NCI-H345 treated with DMSO at 0.1 percent for 48 hours (cell line): Measurements from ENCODE around the gene KMT5C.

Source experiments
- DNase-seq: peaks from one replicate; lab custom pipeline; 2025; ENCODE audit not compliant: unreplicated experiment; lab: John Stamatoyannopoulos, UW

Gene KMT5C

GRCh38 chr19:55365245-55365644 is 25.6 kb downstream of the KMT5C start:
- no peak for DNase-seq

DNA sequence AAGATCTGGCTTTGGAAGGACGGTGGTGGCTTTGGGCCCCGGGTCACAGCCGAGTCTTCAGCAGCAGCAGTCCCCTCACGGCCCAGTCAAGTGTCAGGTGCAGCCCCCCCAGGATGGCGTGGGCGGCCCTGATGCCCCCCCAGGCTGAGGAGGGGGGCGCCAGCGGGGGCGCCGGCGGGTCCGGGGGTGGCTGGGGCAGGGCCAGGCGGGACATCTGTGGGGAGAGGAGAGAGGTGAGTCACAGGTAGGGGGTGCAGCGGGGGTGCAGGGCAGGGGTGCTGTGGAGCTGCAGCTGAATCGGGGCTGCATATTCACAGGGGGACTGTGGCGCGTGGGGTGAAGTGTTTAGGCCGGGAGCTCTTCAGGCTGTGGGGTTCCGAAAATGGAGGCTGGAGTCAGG is 26.3 kb downstream of the KMT5C start:
- no peak for DNase-seq

DNA sequence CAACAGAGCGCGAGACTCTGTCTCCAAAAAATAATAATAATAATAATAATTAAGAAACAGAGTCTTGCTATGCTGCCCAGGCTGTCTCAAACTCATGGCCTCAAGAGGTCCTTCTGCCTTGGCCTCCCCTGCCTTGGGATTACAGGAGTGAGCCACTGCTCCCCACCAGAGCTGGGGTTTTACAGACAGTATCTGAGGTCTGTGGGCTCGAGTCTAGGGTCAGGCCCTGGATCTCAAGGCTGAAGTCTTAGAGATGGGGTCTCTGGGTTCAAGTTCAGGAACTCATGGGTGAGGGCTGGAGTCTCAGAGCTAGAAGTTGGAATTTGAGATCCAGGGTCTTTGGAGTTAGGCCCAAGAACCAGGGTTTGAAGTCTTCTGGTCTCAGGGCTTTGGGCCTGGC is 27.1 kb downstream of the KMT5C start:
- no peak for DNase-seq

DNA sequence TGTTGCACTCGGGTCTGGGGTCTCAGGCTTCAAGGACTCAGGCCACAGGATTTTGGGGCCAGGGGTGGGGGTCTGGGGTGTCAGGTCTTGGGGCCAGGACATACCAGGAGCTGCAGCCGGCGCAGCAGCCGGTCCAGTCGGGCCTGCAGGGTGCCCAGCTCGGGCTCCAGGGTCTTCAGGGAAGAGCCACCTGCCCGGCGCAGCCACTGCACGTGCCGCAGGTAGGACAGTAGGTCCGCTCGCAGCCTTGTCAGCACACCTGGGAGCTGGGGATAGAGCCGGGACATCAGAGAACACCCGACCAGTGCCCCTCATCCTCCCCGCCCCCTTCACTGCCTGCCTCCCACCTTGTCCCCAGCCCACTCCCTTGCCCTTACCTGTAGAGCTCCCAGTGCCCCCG is 28.4 kb downstream of the KMT5C start:
- no peak for DNase-seq

DNA sequence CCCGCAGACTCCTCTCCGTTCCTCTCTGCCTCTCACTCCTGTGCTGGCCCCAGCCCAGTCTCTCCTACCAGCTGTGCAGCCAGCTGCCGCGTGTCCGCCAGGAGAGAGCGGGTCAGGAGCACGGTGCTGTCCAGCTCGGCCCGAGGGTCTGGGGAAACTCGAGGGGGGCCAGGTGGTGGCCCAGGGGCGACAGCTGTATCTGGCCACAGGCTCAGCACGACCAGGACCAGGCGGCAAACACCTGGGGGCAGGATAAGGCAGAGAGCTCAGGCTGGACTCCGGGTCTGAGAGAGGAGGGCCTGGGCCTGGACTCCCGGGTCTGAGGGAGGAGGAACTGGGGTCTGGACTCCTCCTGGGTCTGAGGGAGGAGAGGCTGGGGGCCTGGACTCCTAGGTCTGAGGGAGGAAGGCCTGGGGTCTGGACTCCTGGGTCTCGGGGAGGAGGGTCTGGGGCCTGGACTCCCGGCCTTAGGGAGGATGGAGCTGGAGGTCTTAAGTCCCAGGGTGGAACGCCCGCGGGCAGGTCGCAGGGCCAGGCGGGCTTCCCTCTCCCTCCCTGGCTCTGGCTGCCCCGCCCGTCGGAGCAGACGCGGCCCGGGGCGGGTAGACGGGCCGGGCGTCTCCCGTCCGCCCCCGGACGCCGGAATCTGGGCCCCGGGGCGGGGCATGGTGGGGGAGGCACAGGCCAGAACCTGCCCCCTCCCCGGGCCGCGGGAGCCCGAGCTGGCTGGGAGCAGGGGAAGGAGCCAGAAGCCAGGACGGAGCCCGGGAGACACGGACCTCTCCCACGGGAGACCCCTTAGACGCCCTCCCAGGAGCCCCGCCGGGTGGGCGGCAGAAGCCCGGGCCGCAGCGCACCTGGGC is 29.3 kb downstream of the KMT5C start:
- no peak for DNase-seq

DNA sequence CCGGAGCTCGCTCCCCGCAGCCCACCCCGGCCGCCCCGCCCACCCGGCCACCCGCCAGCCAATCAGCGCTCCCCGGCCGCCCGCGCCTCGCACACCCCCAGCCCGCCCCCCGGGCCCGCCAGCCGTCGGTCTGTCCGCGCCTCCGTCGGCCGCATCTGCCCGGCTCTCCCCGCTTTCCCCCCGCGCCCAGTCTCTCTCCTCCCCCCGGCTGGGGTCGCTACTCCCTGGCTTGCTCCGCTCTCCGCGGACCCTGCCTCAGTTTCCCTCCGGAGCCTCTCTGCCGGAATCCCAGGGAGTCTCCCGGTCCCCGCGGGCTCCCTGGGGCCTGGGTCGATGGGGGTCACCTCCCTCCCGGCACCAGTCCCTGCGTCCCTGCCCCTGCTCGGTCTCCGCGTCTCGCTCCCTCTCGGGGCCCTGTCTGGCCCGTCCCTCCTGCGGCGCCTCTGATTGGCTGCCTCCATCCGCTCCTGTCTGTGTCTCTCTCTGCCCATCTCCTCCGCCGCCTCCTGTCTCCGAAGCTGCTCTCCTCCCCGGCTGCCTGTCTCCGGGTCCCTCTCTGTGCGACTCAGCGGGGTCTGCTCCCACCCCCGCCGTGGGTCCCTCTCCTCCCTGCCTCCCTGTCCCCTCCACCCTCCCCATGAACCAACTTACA is 30.1 kb downstream of the KMT5C start:
- no peak for DNase-seq

DNA sequence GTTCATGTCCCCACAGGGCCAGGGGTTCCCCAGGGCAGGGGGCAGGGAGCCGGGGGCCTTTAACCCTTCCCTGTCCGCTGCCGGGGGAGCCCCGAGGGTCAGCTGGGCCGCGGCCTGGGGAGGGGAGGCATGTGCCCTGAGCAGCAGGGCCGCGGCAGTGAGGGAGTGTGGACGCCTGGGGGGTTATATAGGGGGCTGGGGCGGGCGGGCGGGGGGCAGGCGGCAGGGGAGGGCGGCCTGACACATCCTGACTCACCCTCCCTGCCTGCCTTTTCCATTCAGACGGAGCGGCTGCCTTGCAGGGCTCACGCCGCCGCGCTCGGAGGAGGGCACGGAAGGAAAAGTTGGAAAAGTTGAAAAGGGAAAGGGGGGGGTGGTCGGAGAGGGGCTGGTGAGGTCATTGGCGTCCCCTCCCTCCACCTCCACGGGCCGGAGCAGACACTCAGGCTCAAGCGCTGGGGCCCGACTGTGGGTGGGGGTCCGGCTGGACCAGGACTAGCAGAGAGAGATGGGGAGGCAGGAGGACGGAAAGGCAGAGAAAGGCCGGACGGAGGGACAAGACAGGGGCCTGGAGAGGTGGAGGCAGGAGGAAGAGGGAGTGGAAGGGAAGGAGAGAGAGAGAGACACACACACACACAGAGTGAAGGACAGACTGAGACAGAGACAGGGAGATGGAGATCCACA is 30.8 kb downstream of the KMT5C start, which contains the start of gene IL11:
IL11 (minus strand) TSS at position 159 of the 684 bp plus-strand sequence; CDS start at position 6, 153 bp downstream.
- no peak for DNase-seq

- no peak for DNase-seq
Measured at GRCh38 chr19:55372316-55373081, 32.8 kb downstream of the KMT5C start.

- DNase-seq = no peak
Measured at GRCh38 chr19:55373306-55373992, 33.8 kb downstream of the KMT5C start.

DNA sequence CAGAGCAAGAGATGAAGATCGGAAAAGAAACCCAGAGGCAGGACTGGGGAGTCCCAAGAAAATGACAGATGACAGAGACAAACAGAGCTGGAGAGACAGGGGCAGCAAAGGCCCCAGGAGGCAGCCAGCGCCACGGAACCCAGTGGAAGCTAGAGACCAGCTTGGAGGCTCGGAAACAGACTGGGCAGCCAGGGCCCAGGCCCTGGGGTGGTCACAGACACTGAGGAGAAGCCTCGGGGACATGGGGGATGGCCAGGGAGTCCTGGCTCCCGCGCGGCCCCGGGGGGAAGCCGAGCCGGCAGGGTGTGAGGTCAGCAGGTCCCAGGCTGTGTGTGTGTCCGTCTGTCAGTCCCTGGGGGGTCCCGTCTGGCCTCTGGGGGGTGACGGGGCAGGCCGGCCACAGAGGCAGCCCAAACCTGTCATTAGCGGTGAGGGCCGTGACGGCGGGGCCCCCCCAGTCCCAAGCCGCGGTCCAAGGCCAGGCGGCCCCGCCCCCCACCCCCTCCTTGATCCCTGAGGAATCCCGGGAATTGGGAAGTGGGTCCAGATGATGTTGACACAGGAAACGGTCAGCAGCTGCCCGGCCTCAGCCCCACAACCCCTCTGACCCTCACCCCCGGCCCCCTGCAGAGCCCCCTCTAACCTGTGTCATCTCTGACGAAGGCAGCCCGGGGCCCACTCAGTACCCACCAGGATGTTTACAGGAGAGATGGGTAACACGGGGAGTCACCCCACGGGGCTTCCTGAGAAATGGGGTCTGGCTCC is 34.5 kb downstream of the KMT5C start:
- DNase-seq = no peak

DNA sequence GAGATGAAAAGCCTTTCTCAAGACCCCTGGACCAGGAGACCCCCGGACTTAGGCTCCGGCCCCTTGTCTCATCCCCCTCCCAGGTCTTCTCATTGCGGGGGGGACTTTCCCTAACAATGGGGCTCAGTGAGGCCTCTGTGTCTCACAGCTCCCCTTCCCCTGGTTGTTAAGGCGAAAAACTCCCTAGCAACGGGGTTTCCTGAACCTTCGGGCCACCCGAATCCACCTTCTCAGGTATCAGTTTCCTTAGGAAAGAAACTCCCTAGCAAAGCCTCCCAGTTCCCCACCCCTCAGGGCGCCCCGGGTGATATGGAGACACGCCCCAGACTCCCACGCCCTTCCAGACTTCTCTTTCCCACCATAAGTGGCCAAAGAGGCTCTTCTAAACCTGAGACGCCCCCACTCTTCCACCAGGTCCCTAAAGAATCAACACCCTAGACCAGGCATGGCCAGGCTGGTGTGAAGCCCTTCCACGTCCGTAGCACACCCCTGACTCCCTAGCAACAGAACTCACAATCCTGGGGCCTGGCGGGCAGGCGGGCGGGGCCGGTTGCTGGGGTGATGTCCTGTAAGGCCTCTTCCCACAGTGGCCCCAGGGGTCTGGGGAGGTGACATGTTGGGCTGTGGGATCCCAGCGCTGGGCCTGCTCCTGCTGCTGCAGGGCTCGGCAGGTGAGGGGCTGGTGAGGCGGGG is 36.7 kb downstream of the KMT5C start, which contains the start of gene TMEM190:
TMEM190 (plus strand) TSS at position 586 of the 693 bp plus-strand sequence; CDS start at position 614, 28 bp downstream.
- DNase-seq = no peak

GRCh38 chr19:55377356-55378131 is 37.9 kb downstream of the KMT5C start:
- DNase-seq = no peak

DNA sequence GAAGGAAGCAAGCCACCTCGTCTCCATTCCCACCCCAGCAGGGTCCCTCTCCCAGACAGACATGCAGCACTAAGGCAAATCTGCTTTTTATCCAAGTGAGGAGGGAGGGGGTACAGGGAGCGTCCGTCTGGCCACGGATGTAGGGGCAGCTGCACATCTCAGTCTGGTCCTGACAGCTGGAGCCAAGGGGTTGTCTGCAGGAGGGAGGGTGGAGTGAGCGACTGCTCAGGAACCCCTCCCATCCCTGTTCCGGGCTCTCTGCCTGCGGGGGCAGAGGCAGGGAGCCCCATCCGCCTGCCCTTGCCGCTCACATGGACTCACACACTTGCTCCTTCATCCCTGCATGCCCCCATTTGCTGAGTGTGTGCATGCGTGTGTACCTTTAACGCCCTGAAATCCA is 39.5 kb downstream of the KMT5C start:
- DNase-seq = no peak

- DNase-seq = no peak
Measured at GRCh38 chr19:55382013-55382412, 42.3 kb downstream of the KMT5C start.

DNA sequence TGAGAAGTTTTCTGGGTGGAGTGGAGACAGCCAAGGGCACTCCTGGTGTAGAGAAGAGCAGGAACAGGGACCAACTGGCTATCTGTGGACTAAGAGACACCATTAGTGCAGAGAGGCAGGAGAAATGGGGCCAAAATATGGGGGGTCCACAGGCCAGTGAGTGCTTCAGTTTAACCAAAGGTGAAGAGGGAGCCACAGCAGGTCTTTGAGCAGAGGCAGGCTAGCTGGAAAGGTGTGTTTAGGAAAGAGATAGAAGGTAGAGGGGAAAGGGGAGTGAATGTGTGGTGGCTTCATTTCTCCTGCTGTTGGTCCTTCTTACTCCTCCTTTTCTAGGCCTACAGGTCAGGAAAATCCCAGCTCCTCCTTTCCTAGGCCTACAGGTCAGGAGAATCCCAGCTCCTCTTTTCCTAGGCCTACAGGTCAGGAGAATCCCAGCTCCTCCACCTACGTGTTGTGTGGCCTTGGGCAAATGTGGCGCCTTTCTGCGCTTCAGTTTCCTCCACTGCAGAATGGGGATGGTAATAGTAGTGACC is 42.9 kb downstream of the KMT5C start:
- DNase-seq = no peak

DNA sequence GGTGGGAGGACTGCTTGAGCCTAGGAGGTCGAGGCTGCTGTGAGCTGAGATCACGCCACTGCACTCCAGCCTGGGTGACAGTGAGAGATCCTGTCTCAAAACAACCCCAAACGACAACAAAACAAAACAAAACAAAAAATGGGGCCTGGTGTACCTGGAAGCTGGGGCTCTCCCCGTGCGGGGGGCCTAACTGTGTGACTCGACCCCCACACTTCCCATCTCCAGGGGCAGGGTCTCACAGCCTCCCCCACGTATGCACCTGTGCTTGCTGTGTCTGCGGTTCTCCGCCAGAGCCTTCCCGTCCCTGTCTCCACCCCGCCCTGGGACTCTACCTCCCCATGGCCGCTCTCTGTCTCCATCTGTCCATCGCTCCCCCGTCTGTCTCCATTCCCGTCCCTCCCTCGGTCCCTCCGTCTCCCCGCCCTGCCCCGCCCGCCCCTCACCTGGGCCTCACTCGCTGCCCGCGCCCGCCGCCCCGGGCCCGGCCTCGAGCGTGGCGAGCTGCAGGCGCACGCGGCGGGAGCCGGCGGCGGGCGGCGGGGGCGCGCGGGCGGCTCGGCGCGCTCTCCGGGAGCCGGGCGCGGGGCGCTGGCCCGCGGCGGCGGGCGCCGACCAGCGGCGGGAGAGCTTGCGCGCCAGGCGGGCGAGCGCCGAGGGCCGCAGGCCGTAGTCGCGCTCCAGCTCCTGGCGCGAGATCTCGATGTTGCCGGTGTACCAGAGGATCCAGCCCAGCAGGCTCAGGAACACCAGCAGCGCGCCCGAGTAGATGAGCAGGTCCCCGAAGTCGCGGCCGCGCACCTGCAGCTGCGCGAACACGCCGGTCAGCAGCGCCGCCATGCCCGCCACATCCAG is 43.8 kb downstream of the KMT5C start:
- DNase-seq = no peak
